COR-L47 (cell line): Measurements from ENCODE around the gene MAD1L1.
"Not testable (repeated sequence)": the region's sequence is repeated elsewhere in the genome, so short reads cannot be mapped to it uniquely, and the experiment has no call there.

Experiments
- DNase-seq: peaks from one replicate; lab custom pipeline; 2025; lab: John Stamatoyannopoulos, UW

The MAD1L1 gene

GRCh38 chr7:2045559-2046405 is 187.0 kb downstream of the MAD1L1 start:
- no peak for DNase-seq

- DNase-seq = no peak
Observed at GRCh38 chr7:2044883-2045471, 187.8 kb downstream of the MAD1L1 start.

GRCh38 chr7:2044311-2044882 is 188.3 kb downstream of the MAD1L1 start:
- no peak for DNase-seq

- DNase-seq = no peak
Observed at GRCh38 chr7:2043316-2044039, 189.3 kb downstream of the MAD1L1 start.

- DNase-seq = no peak
Observed at GRCh38 chr7:2042650-2043049, 190.1 kb downstream of the MAD1L1 start.

GRCh38 chr7:2041496-2042367 is 191.0 kb downstream of the MAD1L1 start:
- no peak for DNase-seq

- DNase-seq = peak; percentile 23
Observed at GRCh38 chr7:2040893-2041270, 191.9 kb downstream of the MAD1L1 start.

GRCh38 chr7:2040201-2040892 is 192.4 kb downstream of the MAD1L1 start:
- no peak for DNase-seq

- DNase-seq = no peak
Observed at GRCh38 chr7:2038931-2039728, 193.6 kb downstream of the MAD1L1 start.

GRCh38 chr7:2037808-2038522 is 194.8 kb downstream of the MAD1L1 start:
- DNase-seq = no peak

- no peak for DNase-seq
Observed at GRCh38 chr7:2037301-2037807, 195.4 kb downstream of the MAD1L1 start.

- DNase-seq = no peak
Observed at GRCh38 chr7:2036786-2037185, 196.0 kb downstream of the MAD1L1 start.

GRCh38 chr7:2036201-2036600 is 196.5 kb downstream of the MAD1L1 start:
- DNase-seq = not testable (repeated sequence)

- no peak for DNase-seq
Observed at GRCh38 chr7:2034291-2035201, 198.2 kb downstream of the MAD1L1 start.

GRCh38 chr7:2033586-2034135 is 199.1 kb downstream of the MAD1L1 start:
- DNase-seq = no peak

- DNase-seq = no peak
Observed at GRCh38 chr7:2032876-2033407, 199.8 kb downstream of the MAD1L1 start.

- no peak for DNase-seq
Observed at GRCh38 chr7:2032030-2032875, 200.5 kb downstream of the MAD1L1 start.
